HG03469 (cell line): ENCODE measurements around the gene PLAGL1.
A peak's percentile ranks its signal among the peaks of the same experiment; 100 is the strongest.
"Not testable (repeated sequence)": the region's sequence is repeated elsewhere in the genome, so short reads cannot be mapped to it uniquely, and the experiment has no call there.

Experiments
- ATAC-seq: cut with Tn5 transposase; IDR thresholded peaks from one replicate; pipeline ENCODE4 v1.9.1; 2021; ENCODE audit warnings: mild to moderate bottlenecking, moderate library complexity, moderate number of reproducible peaks; ENCODE audit not compliant: unreplicated experiment

Gene PLAGL1

DNA sequence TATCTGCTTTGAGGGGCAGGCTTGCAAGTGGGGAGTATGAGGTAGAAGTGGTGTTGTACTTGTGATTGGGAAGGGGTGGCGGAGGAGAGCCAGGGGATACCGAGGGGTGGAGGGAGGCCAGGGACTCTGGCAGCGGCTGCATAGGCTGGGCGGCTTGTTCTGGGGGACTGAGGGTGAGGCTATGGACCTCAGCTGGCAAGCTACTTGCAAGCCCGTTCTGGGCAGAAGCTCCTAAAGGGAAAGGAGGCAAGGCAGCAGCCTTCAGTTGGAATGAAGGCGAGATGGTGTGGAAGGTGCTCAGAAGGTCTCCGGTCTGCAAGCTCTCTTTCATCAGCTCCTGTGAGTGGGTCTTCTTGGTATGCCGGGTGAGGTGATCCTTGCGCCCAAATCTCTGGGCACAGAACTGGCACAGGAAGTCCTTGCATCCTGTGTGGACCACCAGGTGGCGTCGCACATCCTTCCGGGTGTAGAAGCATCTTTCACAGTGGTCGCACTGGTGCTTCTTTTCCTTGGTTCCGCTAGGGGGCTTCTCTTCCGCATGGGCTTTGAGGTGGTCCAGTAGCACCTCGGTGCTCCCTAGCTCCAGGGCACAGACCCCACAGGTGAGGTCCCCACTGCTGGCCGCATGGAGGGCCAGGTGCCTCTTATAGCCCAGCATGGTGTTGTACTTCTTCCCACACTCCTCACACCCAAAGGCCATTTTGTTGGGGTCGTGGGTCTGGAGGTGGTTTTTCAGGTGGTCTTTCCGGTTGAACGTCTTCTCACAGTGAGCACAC is 66.0 kb downstream of the PLAGL1 start:
- no peak for ATAC-seq

DNA sequence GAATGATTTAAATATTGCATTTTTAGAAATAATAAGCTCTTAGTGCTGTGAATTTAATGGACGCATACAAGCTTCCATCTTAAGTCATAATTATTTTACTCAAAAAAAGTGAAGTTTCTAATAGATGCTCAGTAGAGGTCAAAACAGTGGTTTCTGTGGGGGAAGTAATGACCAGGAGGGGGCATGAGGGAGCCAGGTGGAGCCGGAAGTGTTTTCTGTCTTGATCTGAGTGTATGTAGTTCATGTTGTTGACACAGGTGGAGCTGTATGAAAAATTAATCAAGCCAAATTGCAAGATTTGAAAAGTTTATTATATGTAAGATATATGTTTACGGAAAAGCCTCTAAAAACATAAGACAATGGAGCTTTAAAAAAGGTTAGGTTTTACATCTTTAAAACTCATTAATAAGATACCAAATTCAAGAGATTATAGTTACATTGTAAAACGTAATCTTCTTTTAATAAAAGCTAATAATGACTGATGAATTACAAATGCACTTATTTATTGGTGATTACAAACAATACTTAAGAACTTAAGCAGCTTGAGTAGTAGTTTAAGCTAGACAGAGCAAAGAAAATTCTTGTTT is 68.0 kb downstream of the PLAGL1 start:
- ATAC-seq, result peak; percentile 86

DNA sequence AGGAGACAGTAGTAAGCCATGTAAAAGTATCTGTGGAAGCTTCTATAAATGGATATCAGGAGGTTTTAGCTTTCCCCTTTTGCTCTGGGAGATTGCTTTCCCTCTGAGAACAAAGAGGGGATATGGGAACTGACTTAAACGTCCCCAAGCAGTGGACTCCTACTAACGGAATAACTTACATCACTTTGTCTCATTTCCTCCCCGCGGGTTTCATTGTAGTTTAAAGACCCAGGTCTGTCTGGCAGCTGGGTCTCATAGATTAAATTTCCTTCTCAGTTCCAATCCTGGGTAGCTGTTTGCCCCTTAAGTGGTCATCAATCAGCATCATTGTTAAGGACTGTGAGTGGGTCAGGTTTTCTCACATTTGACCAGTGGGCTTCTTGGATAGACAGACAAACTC is 68.7 kb downstream of the PLAGL1 start:
- ATAC-seq, result no peak

DNA sequence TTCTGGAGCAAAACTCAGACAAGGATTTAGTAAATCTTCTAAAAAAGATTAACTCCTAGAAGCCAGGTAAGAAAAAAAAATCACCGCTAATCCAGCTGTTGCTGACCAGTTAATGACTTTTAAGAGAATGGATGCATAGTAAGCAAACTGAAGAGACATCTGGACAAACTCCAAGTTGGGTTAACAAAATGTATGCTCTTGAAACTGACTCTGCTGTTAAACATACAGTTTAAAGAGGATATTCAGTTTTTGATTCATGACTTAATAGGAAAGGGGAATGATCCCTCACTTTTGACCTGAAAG is 70.4 kb downstream of the PLAGL1 start:
- ATAC-seq, result no peak

DNA sequence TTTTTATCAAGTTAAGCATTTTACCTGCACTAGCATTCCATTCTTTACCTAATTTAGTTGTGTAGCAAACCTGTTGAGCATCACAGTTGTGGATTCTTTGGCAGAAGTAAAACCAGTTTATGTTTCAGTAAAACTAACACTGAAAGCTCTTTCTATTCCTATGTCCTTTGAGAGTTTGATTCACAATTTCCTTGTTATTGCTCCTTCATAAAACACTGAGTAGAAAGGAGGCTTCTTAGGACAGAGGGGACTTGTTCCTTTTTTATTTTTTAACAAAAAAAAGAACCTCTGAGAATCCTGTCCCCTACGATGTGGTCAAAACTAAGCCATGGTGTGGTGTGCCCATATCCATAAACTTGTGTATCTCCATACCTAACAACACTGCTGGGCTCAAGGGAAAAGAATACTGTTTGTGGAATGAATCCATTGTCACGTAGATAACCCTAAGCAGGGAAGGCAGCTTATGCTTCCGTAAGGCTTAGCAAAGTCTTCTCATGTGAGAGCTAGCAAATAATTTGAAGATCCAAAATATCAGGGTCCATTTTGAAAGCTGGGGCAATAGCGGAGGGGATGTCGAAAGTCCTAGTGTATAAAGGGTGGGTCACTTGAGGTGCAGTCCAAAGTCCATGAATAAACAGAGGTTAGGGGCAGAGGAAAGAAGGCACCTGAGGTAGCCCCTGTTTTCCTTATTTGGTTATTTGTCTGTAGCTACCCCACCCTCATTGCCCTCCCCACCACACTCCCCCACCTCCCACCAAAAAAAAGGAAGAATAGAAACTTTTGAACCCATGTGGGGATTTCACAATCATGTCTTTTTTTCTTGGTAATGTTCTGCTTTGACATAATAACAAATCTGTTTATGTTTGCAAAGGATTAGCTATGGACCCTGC is 71.0 kb downstream of the PLAGL1 start:
- no peak for ATAC-seq

DNA sequence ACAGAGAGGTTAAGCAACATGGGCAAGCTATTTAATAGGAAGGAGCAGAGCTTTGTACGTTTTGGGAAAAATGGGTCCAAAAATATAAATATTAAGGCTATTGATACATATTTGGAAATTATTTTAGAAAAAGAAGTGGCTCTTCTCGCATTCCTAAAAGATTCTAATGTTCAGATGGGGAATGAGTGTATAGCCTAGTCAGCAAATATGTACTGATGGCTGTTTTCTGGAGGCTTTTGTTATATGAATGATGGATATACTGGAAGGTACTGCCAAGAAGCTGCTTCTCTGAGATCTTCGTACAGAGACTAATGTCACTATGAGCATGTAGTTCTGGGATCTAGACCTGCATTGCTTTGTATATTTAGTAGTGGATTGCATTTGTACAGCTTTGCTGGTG is 71.7 kb downstream of the PLAGL1 start:
- no peak for ATAC-seq

DNA sequence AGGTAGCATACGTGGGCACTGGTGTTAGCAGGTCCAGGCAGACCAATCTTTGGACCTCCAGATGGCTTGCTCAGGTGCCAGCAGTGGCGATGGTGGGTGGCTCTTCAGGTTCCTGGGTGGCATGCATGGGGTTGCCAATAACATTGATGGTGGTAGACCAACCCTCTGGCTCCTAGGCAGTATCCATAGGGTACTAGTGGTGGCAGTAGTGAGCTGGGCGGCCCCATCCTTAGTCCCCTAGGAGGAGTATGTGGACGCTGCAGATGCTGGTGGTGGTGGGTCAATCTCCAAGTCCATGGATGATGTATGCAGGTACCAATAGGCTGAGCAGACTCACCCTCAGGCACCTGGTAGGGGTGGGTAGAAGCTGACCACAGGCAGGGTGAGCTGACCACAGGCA is 73.2 kb downstream of the PLAGL1 start:
- no peak for ATAC-seq

DNA sequence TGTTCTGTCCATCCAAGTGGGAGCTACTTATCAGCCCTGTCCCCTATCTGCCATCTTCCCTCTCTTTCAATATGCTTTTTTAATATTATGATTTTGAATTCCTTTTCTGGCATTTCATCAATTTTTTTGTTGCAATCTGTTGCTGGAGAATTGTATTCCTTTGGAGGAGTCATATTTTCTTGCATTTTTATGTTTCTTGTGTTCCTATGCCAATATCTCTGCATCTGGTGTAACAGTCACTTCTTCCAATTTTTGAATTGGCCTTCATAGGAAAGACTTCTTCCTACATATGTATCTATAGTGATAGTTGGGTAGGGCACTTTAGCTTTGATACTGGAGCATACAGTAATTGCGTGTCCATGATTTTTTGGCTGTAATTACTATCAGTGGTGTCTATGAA is 73.7 kb downstream of the PLAGL1 start:
- ATAC-seq, result no peak

DNA sequence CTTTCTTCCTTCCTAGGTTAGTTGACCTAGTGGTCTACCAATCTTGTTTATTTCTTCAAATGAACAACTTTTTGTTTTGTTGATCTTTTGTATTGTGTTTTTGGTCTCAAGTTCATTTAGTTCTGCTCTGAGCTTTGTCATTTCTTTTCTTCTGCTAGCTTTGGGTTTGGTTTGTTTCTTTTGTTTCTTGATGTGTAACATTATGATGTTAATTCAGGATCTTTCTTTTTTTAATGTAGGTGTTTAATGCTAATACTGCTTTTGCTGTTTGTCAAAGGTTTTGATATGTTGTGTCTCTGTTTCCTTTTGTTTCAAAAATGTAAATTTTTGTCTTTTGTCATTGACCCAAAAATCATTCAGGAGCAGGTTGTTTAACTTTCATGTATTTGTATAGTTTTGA is 78.1 kb downstream of the PLAGL1 start:
- no peak for ATAC-seq

DNA sequence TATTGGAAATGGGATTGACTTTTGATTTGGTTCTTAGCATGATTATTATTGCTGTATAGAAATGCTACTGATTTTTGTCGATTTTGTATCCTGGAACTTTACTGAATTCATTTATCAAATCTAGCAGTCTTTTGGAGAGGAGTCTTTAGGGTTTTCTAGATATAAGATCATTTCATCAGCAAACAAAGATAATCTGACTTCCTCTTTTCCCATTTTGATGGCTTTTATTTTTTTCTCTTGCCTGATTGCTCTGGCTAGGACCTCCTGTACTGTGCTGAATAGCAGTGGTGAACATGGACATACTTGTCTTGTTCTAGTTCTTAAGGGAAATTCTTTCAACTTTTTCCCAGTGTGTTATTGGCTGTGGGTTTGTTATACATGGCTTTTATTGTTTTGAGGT is 79.2 kb downstream of the PLAGL1 start:
- ATAC-seq, result no peak

DNA sequence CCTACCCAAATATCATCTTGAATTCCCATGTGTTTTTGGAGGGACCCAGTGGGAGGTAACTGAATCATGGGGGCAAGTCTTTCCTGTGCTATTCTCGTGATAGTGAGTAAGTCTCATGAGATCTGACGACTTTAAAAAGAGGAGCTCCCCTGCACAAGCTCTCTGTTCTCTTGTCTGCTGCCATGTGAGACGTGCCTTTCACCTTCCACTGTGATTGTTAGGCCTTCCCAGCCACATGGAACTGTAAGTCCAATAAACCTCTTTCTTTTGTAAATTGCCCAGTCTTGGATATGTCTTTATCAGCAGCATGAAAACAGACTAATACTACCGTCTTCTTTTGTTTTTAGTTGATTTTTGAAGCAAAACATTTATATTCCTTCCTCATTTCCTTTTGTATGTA is 91.0 kb downstream of the PLAGL1 start:
- not testable (repeated sequence) for ATAC-seq

DNA sequence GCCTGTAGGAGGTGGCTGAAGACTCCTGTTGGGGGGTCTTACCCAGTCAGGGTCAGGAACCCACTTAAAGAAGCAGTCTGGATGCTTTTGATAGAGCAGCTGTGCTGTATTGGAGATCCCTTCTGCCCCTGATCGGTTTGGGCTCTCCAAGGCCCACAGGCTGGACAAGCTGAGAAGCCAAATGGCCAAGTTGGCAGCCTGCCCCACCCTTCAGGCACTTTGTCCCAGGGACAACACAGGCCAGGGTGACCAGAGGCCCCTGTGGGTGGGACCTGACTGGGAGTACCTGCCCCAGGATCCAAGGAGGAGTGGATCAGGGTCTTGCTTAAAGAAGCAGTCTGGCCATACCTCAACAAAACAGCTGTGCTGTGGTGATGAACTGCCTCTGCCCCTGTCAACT is 95.4 kb downstream of the PLAGL1 start:
- no peak for ATAC-seq

DNA sequence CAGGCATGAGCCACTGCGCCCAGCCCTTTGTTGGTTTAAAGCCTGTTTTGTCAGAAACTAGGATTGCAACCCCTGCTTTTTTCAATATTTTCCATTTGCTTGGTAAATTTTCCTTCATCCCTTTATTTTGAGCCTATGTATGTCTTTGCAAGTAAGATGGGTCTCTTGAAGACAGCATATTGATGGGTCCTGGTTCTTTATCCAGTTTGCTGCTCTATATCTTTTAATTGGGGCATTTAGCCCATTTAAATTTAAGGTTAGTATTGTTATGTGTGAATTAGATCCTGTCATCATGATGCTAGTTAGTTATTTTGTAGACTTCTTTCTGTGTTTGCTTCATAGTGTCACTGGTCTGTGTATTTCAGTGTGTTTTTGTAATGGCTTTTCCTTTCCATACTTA is 97.0 kb downstream of the PLAGL1 start:
- ATAC-seq, result no peak

DNA sequence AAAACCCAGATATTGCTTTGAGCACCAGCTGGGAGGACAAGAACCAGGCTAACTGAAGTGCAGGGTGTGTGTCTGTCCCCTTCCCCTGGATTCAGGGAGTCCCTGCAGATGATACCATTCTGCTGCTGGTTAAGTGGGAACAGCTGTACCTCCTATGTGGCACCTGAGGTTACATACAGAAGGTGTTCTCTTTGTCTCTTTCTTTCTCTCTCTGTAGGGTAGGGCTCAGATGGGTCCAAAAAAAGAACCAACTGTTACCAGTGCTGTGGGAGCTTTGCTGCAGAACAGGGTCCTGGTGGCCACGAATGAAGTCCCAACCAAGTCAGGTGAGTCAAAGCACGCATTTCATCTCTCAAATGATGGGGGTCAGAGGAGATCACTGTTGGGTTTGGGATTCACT is 105.2 kb downstream of the PLAGL1 start:
- no peak for ATAC-seq

DNA sequence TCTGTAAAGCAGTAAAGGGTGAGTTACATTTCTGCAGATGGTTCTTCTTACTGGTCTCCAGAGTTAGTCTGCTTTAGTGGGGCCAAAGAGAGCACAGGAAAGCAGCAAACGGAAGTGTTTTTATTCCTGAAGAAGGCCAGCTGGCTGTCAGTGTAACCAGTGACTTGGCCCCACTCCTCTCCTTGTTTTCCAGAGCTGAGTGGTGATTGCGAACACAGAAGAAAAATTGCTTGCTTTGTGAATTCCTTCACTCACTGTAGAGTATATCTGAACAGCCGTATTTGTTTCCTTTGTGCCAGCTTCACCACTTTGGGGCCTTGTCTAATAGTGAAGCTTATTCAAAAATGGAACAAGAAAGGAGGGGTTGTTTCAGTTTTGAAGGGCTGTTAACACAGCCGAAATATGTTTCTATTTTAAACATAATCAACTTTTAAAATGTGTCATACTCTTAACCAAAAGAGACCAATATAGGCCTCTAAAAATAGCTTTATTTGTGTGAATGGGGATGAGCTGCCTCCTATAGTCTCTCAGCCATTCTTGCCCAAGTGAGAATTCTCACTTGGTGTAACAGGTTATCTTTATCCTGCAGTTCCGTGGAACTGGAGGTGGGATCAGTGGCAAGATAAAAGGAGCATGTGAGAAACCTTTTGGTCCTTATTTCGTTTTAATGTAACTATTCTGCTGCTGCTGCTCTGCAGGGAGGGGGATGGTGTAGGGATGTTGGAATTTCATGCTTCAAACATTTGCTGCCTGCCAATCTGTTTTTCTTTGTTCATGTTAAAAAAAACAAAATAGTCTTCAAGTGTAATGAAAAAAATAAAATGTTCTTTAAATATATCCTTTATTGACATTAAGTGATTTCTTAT is 105.9 kb downstream of the PLAGL1 start:
- peak; percentile 96 for ATAC-seq

DNA sequence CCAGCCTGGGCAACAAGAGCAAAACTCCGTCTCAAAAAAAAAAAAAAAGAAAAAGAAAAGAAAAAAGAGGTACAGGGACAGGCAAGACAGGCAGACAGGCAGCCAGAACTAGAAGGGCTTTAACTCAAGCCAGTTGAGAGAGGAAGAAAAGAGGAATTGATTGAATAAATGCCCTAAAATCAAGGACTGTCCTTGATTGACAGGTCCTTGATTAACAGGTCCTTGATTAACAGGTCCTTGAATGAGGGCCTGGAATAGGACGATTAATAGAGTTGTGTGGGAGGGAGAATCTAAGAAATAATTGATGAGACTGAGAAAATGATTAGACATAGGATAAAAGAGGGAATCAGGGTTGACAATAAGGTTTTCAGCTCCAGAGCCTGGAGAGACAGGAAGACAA is 107.7 kb downstream of the PLAGL1 start:
- no peak for ATAC-seq

DNA sequence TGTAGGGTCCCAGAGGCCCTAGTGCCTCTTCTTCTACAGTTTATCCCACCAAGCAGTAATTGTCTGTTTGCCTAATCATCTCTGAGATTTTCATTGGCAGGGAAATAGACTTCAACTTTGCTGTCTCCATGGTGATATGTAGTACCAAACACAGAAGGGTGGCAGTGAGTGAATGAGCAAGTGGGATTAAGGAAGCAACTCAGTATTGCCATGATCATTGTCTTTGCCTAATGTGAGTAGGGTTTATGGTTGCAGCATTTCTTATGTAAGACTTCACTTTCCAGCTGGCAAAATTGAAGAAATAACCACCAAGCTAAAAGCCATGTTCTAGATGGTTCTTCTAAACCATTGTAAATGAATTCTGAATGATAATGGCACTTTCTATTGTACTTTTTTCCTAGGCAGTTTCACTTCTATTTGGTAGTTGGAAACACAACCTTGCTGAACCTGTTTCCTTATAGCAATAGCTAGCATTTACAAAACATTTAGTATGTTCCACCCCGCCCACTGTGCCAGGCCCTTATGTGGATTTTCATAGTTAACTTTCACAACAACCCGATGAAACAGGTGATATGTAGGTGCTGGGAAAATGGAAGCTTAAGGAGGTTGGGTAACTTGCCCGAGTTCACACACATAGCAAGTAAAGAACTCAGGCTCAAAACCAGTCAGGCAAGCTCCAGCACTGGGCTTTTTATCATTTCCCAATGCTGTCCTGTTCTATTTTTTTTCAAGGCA is 111.8 kb downstream of the PLAGL1 start:
- ATAC-seq, result no peak

DNA sequence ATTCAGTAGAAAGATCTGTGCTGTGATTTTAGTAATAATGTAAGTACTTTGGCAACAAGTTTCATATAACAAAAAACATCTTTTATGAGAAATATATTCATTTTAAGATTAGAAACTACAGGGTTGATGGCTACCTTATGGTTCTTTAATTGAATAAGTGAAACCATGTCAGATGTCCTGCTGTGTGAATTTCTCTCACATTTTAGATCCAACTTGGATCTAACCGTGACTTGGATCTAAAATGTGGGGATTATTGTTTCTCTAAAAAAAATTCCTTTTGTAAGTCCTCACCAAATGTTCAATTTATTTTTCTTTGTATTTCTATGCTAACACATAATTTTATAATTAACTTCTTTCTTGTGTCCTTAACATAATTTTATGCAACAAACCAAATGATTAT is 113.4 kb downstream of the PLAGL1 start:
- ATAC-seq, result no peak
